GM12873 (cell line): Measurements from ENCODE around the gene SDK1.

Experiments used
- TF ChIP-seq, protein P1 (sequence below): IDR thresholded peaks from 2 replicates; pipeline ENCODE4 v1.5.1; 2012; ENCODE audit warnings: low read depth, mild to moderate bottlenecking, moderate library complexity, low read length, control low read depth; ENCODE audit not compliant: insufficient read depth; ENCODE audit errors: missing control alignments

SDK1 gene

DNA sequence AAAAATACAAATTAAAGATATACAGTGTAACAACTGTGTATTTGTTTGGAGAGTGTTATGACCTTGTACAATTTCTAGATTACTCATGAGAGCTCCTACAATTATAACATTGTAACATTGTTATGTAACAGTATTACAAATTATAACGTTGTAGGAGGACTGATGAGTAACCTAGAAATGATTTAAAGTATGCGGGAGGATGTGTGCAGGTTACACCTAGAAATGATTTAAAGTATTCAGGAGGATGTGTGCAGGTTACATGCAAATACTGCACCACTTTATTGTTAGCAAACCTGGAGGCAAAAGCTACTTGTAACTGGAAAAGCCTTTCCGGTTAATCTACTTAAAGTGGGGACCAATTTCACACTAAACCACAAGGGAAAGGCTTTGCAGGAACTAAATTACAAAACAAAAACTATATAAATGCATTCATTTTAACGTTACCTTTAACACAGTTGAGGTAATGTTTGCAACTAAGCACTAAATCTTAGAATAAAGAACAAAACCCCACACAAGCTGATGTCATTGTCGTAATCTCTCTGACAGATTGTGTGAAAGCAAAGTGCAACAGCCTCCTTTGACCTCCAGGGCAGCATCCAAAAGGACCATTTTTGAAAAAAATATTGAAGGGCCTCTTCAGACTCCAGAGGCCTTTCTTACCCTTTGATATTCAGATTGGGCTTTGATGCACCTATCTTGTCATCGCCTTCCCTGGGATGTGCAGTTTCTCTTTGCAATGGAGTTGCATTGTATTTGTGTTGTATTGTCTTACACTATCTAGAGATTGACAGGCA is 858.9 kb downstream of the SDK1 start:
- TF ChIP-seq, protein P1, sequence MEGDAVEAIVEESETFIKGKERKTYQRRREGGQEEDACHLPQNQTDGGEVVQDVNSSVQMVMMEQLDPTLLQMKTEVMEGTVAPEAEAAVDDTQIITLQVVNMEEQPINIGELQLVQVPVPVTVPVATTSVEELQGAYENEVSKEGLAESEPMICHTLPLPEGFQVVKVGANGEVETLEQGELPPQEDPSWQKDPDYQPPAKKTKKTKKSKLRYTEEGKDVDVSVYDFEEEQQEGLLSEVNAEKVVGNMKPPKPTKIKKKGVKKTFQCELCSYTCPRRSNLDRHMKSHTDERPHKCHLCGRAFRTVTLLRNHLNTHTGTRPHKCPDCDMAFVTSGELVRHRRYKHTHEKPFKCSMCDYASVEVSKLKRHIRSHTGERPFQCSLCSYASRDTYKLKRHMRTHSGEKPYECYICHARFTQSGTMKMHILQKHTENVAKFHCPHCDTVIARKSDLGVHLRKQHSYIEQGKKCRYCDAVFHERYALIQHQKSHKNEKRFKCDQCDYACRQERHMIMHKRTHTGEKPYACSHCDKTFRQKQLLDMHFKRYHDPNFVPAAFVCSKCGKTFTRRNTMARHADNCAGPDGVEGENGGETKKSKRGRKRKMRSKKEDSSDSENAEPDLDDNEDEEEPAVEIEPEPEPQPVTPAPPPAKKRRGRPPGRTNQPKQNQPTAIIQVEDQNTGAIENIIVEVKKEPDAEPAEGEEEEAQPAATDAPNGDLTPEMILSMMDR: no peak

- TF ChIP-seq, protein P1: no peak
Observed at GRCh38 chr7:4162884-4163564, 862.0 kb downstream of the SDK1 start.

DNA sequence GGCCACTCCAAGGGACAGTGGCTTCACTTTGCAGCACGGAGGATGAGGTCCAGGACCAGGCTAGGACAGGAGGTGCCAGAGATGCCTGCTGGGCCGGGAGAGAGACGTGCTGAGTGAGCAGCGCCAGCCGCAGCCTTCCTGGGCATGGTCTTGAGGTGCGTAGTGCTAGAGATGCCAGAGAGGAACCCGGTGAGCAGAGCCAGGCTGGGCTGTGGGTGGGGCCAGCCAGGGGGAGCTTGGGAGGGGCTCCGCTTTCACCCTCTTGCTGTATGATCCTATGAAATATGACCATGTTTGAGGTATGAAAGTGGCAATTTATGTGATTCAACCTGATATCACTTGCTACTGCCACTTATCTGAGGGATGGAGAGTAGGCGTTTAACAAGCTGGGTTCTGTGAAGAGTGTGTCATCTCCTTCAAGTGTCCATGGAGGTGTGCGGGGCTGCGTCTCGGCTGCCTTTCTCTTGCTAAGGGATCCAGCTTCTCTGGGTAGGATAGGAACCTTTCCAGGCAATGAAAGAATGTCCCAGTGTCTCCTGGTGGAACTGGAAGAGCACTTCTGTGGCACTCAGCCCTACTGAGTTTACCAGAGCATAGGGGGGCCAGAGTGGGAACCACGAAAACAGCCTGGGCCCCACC is 862.6 kb downstream of the SDK1 start:
- TF ChIP-seq, protein P1: no peak

- TF ChIP-seq, protein P1: no peak
Observed at GRCh38 chr7:4164556-4164955, 863.5 kb downstream of the SDK1 start.

DNA sequence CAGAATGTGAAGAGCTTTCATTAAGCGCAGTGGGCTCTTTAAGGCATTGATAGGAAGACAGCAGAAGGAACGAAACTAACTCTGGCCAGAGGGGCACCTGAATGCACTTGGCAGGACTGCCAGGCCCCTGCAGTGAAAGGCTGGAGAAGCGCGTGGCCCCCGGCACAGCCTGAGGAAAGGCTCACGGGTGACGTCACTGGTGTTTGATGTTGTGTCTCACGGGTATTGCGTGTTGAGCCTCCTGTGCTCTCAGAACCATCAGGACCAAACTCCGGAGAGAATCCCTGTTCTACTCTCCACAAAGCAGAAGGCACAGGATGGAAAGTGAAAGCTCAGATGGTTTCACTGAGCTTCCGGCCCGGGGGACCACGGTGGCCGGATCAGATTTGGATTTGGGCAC is 865.3 kb downstream of the SDK1 start:
- TF ChIP-seq, protein P1: no peak

DNA sequence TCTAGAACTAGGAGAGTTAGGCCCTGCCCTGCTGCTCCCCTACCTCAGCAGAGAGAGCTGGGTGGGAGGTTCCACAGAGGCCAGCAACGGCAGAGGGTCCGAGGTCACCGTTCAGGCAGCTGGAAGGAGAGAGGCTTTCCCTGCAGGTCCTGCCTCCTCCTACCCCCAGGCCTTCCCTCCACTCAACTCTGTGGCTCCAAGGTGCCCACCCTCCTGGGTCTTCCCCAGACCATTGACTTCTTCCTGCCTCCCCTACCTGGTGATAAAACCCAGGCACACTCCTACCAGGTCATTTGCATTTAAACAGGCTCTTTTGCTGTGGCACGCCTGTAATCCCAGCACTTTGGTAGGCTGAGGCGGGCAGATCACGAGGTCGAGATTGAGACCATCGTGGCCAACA is 865.8 kb downstream of the SDK1 start:
- TF ChIP-seq, protein P1: no peak

DNA sequence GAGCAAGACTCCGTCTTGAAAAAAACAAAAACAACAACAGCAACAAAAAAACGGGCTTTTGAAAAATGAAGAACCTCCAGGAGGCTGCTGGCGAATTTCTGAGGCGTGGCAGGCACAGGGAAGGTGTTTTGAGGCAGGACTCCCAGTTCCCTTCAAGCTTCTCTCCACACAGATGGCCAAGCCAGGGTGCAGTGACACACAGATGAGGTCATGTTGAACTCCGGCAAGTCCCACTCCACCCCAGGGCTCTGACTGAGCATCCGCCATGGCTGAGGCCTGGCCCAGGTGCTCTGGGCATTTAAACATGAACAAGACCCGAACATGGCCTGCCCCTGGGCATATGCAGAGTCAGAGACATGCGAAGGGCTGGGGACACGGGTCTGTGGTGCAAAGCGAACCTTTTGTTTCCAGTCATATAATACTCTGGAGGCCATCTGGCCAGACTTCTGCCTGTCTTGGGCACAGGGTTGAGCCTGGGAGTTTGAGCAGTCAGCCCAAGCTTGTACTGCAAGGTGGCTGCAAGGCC is 866.4 kb downstream of the SDK1 start:
- TF ChIP-seq, protein P1: no peak
